Activated T-cell treated with anti-CD3 and anti-CD28 coated beads, Interleukin-2, amount 50 U/mL, for 72 hours (primary cell): ENCODE results near the gene FAM156B. TPM values are rescaled to one million over a fixed set of nuclear protein-coding genes. Genes with fewer than 3 reads are reported as not detected.
"Not testable (repeated sequence)": the region's sequence is repeated elsewhere in the genome, so short reads cannot be mapped to it uniquely, and the experiment has no call there.

ENCODE experiments used
- ATAC-seq, 2 donors: fragments of 150-1000 bp; cut with Tn5 transposase; replicated peaks in 1 of 2; 2 replicates each; pipeline ENCODE4 v1.10.0; 2021; ENCODE audit warnings: moderate library complexity in 2 of 2, mild to moderate bottlenecking in 1 of 2
- DNase-seq, 2 donors: peaks; one replicate each; pipeline ENCODE4 v3.0.0; 2021 to 2022; ENCODE audit warnings: mixed read lengths in 1 of 2
- H3K27ac Mint-ChIP-seq: one replicate; pipeline ENCODE4 v1.8.0; 2022; ENCODE audit warnings: mild to moderate bottlenecking, moderate library complexity, mixed read lengths
- H3K27me3 Mint-ChIP-seq: one replicate; pipeline ENCODE4 v1.8.0; 2022; ENCODE audit warnings: low read depth, mixed read lengths
- H3K36me3 Mint-ChIP-seq, 2 donors: one replicate each; pipeline ENCODE4 v1.8.0; 2022; ENCODE audit warnings: mixed read lengths in 2 of 2, mild to moderate bottlenecking in 1 of 2; ENCODE audit not compliant: insufficient read depth in 2 of 2
- H3K4me1 Mint-ChIP-seq: one replicate; pipeline ENCODE4 v1.8.0; 2022; ENCODE audit warnings: low read depth, mixed read lengths
- H3K4me3 Mint-ChIP-seq, 2 donors: one replicate each; pipeline ENCODE4 v1.8.0; 2022; ENCODE audit warnings: mild to moderate bottlenecking in 2 of 2, mixed read lengths in 2 of 2, moderate library complexity in 2 of 2
- H3K9me3 Mint-ChIP-seq, 2 donors: one replicate each; pipeline ENCODE4 v1.8.0; 2022; ENCODE audit warnings: mixed read lengths in 2 of 2
- total RNA-seq, 2 donors: library from RNA; stranded (reverse); gene quantifications; one replicate each; pipeline ENCODE4 v1.2.3, GENCODE V29; 2022

FAM156B gene, protein sequence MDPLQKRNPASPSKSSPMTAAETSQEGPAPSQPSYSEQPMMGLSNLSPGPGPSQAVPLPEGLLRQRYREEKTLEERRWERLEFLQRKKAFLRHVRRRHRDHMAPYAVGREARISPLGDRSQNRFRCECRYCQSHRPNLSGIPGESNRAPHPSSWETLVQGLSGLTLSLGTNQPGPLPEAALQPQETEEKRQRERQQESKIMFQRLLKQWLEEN
- 10 to 100 TPM; 14.6 to 20.3 TPM for total RNA-seq

DNA sequence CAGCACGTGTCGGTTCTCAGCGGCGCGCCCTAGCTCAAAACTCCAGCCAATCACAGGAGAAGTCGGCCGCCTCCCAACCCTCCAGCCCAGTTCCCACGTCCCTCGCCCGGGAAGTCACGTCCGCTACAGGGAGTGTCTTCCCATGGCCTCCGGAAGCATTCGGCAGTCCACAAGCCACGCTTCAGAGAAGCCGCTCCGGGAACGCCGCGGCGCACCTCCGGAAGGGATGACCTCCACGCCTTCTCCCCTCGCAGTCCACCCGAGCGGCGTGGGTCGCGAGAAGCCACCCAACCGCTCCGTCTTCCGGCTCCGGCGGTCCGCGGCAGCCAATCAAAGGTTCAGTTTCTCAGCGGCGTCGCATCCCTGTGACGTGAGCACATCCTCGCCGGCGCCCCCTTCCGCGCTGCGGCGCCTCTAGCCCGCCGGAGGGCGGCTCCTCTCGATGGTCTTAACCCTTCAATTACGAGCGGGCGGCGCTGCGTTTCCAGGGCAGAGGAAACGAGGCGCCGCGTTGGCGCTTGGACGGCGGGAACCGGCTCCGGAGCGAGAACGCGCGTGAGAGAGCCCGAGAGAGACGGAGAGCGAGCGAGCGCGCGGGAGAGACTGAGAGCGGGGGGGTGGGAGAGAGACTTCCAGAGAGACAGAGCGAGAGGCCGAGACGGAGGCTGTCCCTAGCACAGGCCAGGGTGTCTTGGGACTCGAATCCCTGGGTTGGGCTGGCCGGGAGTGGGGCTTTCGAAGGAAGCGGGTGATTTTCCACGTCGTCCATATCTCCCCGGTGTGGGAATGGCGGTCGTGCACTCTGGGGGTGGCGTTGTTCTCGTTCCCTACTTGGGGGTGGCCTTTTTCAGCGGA lies at the start of gene FAM156B:
FAM156B (plus strand) TSS at position 476 of the 855 bp plus-strand sequence. CDS start 9,896 bp downstream, outside the sequence.
- DNase-seq, H3K4me3 Mint-ChIP-seq, H3K4me1 Mint-ChIP-seq, H3K9me3 Mint-ChIP-seq, H3K27ac Mint-ChIP-seq, H3K36me3 Mint-ChIP-seq, H3K27me3 Mint-ChIP-seq: not testable (repeated sequence)
- peak; percentile 91 to 92 for ATAC-seq

DNA sequence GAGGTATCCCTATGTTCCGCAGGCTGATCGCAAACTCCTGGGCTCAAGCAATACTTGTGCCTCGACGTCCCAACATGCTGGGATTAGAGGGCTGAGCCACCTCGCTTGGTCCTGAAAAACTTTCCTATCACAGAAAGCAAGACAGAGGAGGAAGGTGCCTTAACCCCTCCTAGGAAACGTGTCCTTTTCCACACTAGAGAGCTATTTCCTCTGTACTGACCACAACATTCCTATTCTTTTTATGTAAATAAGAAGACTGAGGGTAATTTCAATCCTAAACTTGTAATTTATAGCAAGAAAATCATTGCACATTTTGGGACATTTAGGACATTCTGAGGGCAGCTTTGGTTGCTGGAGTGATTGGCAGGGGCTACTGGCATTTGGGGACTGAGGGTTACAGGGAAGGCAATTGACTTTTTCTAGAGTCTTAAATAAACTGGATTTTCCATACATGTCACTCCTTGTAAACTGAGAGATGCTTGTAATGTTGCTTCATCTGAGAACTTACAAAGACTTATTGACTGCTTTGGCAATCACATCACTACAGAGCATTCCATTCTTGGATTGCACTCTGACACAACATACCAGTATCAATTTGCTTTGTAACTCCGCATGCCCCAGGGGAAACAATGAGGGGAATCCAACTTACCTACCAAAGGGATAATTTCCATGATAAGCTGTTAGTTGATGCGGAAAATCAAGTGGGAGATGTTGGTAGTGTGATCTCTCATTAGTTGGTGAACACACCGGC lies 44.8 kb upstream of the FAM156B start:
- Mint-ChIP-seq H3K27me3 (peaks cover 58% of the 10 kb centered on the region), H3K36me3 (no peaks in the 10 kb centered on the region), H3K27ac (no peak overlapping the region), H3K9me3 (no peaks in the 10 kb centered on the region), H3K4me3 (no peak overlapping the region), H3K4me1 (no peaks in the 10 kb centered on the region)
- no peak for DNase-seq
- ATAC-seq = no peak

DNA sequence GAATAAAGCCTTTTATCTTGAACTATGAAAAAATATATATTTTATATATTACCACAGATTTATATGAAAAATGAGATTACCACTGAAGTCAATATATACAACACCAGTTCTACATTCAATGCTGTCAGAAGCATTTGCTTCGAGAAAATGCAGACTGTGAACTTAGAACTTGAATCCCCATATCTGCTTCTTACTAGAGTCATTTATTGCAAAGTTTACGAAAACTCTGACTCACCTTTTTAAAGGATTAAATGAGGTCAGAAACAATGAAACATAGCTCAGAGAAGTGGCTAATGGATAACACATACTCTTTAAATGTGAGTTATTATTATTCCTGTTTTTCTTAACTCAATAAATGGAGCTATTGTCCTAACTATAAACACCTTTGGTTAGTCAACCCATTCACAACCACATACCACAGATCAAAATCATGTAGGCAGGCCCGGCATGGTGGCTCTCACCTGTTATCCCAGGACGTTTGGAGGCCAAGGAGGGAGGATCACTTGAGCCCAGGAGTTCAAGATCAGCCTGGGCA lies 40.1 kb upstream of the FAM156B start:
- H3K9me3 Mint-ChIP-seq, H3K36me3 Mint-ChIP-seq, H3K4me1 Mint-ChIP-seq, DNase-seq, H3K4me3 Mint-ChIP-seq, ATAC-seq, H3K27ac Mint-ChIP-seq: not testable (repeated sequence)
- peaks cover 53% of the 10 kb centered on the region for H3K27me3 Mint-ChIP-seq

DNA sequence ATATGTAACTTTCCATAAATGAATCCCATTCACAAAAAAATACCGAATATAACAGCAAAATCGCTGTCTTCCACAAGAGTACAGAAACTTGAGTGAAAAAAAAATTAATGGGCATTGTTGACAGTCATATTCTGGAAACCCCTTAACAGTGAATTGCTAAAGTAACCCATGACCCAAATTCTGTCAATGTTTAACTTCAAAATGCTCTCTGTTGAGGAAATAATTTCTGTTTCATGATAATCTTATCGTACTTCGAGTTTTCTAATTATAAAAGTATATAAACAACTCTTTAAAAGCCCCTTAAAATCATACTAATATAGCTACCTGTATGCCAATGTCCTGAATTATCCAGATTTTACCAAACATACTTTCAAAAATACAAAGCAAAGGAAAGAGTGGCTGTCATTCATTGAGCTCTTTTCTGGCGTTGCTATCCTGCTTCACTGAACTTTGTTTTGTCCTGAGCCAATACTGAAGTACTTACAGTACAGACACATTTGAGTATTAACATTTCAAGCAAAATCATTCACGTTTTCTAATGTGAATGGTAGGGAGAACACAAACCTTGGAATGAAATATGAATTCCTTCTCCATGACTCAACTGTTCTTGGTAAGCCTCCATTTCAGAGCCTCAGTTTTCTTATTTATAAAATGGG lies 31.7 kb upstream of the FAM156B start:
- no peaks in the 10 kb centered on the region for H3K4me1 Mint-ChIP-seq
- no peak overlapping the region for H3K27ac Mint-ChIP-seq
- no peaks in the 10 kb centered on the region for H3K36me3 Mint-ChIP-seq
- peaks cover 52% of the 10 kb centered on the region for H3K27me3 Mint-ChIP-seq
- H3K4me3 Mint-ChIP-seq = no peak overlapping the region
- H3K9me3 Mint-ChIP-seq = no peaks in the 10 kb centered on the region
- ATAC-seq (no peak), DNase-seq (no peak)

DNA sequence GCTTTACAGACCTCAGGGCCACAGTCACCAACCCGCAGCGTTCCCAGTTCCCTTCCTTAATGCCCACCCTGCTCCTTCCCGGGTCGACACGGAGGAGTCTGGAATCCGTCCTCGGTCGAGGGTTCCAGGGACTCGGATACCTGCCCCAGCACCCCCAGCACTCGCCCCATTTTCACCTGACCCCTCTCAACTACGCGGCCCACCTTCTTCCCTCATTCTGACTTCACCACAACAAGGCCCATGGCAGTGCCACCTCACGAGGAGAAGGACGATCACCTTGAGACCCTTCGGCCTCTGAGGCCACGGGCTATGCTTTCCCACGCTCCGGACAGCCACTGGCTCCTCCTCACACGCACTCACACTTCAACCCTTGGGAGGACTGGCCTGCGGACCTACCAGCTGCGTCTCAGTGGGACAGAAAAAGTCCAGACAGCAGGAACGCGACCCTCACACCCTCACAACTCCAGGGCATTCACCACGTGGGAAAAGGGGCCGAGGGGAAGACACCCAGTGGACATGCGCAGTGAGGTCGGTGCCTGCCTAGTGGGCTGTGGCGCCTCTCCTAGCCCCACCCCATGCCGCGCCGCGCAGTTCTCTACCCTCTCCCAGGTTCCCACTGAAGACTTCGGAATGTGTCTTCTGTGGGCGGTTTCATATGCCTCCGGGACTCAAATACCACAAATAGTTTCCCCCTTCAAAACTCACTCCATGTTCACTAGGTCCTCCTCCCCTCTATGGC lies 29.4 kb upstream of the FAM156B start, which contains the start of gene XAGE3:
XAGE3 (minus strand) TSS at position 474 of the 739 bp plus-strand sequence. CDS start 950 bp downstream, outside the sequence.
- H3K9me3 Mint-ChIP-seq = no peaks in the 10 kb centered on the region
- ATAC-seq = no peak
- H3K36me3 Mint-ChIP-seq = no peaks in the 10 kb centered on the region
- no peak for DNase-seq
- no peak within 1 kb of the TSS for H3K27ac Mint-ChIP-seq
- no peaks in the 10 kb centered on the region for H3K4me1 Mint-ChIP-seq
- H3K27me3 Mint-ChIP-seq = peaks cover 61% of the 10 kb centered on the region
- H3K4me3 Mint-ChIP-seq = no peak within 1 kb of the TSS

DNA sequence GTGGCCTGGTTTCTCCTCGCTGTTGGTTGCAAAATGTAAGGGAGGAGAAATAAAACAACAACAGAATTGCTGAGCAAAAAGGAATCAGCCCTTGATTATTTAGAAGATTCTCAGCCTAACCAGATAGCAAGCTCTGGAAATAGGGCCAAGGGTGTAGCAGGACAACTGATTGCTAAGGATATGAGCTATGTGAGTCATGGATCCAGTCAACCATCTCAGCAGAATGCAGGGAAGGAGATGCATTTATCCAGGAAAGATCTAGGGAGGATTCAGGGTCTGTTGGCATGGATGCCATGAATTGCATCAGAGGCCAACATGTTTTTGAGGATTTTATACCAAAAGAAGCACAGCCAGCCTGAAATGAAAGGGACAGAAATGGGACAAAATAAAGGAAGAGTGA lies 27.1 kb upstream of the FAM156B start:
- H3K27ac Mint-ChIP-seq = no peak overlapping the region
- H3K27me3 Mint-ChIP-seq = peaks cover 66% of the 10 kb centered on the region
- H3K4me3 Mint-ChIP-seq = no peak overlapping the region
- DNase-seq (no peak), ATAC-seq (no peak)
- H3K4me1 Mint-ChIP-seq = no peaks in the 10 kb centered on the region
- H3K36me3 Mint-ChIP-seq = no peaks in the 10 kb centered on the region
- no peaks in the 10 kb centered on the region for H3K9me3 Mint-ChIP-seq

DNA sequence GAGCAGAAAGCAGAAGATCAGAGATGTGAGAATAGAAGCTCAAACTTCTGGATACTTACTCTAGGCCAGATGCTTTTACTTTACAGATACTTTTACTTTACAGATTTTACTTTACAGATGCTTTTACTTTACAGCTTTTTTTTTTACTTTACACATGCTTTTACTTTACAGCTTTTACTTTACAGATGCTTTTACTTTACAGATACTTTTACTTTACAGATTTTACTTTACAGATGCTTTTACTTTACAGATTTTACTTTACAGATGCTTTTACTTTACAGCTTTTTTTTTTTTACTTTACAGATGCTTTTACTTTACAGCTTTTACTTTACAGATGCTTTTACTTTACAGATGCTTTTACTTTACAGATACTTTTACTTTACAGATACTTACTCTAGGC lies 23.3 kb upstream of the FAM156B start:
- H3K36me3 Mint-ChIP-seq, H3K9me3 Mint-ChIP-seq, ATAC-seq, H3K4me3 Mint-ChIP-seq, DNase-seq, H3K4me1 Mint-ChIP-seq, H3K27ac Mint-ChIP-seq: not testable (repeated sequence)
- H3K27me3 Mint-ChIP-seq = peaks cover 81% of the 10 kb centered on the region

DNA sequence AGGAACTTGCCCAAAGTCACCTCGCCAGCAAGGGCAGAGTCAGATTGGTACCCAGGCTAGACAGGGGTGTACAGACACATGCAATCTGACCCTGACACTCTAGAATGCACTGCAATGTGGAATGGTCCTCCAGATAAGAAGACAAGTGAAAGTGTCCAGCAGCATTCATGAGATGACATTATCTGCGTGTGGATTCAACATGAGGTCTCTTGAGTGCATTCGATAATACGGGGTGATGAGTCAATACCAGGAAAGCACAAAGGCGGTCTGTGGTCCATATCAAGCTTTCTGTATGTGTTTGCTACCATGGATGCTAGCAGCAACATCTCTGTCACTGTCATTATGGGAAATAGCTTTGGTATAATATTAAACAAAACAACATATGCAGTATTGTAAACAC lies 22.5 kb upstream of the FAM156B start:
- no peaks in the 10 kb centered on the region for H3K4me1 Mint-ChIP-seq
- peak in 1 of 2 donors; percentile 0 for DNase-seq
- H3K27me3 Mint-ChIP-seq = peaks cover 80% of the 10 kb centered on the region
- ATAC-seq = peak in 1 of 2 donors; percentile 66
- H3K4me3 Mint-ChIP-seq = no peak overlapping the region
- no peaks in the 10 kb centered on the region for H3K36me3 Mint-ChIP-seq
- H3K27ac Mint-ChIP-seq = no peak overlapping the region
- no peaks in the 10 kb centered on the region for H3K9me3 Mint-ChIP-seq

DNA sequence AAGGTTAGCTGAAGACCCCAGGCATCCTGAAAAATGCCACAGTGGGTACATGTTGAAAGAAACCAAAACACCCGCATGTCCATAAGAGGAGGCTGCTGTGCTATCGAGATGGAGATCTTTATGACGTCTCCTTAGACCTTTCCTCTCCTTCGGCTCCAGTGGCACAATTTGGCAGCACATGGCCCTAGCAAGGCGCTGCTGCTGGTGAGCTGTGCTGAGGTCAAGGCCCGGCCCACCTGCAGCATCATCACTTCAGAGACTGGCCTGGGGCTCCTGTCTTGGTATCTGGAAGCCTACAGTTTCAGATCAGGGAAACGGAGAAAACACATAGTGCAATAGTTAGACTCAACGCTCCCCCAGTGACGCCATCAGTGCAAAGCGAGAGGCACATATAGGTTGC lies 21.7 kb upstream of the FAM156B start:
- H3K9me3 Mint-ChIP-seq, H3K4me1 Mint-ChIP-seq, ATAC-seq, H3K27ac Mint-ChIP-seq, H3K4me3 Mint-ChIP-seq, H3K36me3 Mint-ChIP-seq, DNase-seq: not testable (repeated sequence)
- peaks cover 72% of the 10 kb centered on the region for H3K27me3 Mint-ChIP-seq

DNA sequence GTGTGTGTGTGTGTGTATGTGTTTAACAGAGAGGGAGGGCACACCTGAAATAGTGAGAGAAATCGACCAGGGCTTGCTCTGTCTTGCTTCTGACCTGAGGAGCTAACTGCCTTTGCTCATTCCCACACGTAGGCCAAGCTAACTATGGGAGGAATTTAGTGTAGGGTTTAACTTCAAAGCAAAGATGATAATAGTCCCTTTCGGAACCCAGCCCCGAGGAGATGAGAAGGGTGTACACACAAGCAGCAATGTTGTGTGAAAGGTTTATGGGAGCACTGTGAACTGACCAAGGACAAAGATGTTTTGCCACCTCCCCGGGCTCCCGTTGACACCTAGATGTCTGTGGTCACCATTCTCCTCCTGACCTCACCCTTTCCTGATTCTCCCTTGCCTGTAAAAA lies 20.7 kb upstream of the FAM156B start:
- ATAC-seq, H3K36me3 Mint-ChIP-seq, H3K27ac Mint-ChIP-seq, H3K9me3 Mint-ChIP-seq, DNase-seq, H3K4me3 Mint-ChIP-seq, H3K4me1 Mint-ChIP-seq: not testable (repeated sequence)
- peaks cover 67% of the 10 kb centered on the region for H3K27me3 Mint-ChIP-seq

DNA sequence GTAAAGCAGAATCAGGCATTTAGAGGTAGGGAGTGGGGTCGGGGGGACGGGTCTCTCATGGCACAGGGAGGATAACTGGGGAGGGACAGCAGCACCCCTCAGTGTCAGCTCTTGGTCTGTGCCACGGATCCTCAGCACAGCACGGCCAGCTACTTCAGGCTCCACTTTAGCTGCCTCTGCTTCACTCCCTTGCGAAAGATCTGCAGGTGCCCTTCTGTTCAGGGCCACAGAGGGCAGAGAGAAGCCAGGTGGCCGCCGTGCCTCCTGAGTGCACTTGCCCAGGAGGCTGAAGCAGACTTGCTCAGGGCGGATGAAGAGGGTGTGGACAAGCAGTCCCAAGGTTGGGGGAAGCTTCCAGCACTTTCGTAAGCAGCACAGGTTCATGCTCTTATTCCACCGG lies 9.7 kb upstream of the FAM156B start:
- not testable (repeated sequence) for H3K9me3 Mint-ChIP-seq, H3K4me1 Mint-ChIP-seq, H3K4me3 Mint-ChIP-seq, H3K27ac Mint-ChIP-seq, ATAC-seq, H3K27me3 Mint-ChIP-seq, DNase-seq, H3K36me3 Mint-ChIP-seq

DNA sequence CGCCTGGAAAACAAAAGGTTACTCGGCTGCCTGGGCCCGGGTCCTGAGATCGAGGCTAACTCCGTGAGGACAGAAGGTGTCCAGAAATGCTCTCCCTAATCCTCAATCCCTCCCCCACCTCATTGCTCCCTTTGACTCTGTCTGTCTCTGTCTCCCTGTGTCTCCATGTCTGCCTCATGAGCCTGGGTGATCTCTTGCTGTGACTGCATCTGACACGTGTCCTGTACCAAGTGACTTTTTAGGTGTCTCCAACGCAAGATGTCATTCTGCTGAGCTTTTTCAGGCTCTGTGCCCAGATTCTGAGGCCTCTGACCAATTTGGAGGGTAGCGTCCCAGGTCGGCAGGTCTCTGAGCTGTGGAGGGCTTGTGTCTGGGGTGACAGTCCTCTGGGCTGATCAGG lies 9.0 kb upstream of the FAM156B start:
- not testable (repeated sequence) for DNase-seq, H3K27me3 Mint-ChIP-seq, H3K9me3 Mint-ChIP-seq, H3K4me3 Mint-ChIP-seq, H3K27ac Mint-ChIP-seq, H3K4me1 Mint-ChIP-seq, ATAC-seq, H3K36me3 Mint-ChIP-seq
